IPS-20b (cell line): ENCODE results near the gene ZBTB4.

Experiments used
- H3K27ac ChIP-seq: one replicate; pipeline ENCODE4 v1.5.1; 2013; ENCODE audit warnings: low read length
- H3K27me3 ChIP-seq: 2 replicates; pipeline ENCODE4 v1.6.1; 2013; ENCODE audit warnings: mild to moderate bottlenecking, low read length, inconsistent platforms; ENCODE audit not compliant: insufficient read depth
- H3K36me3 ChIP-seq: 2 replicates; pipeline ENCODE4 v1.6.1; 2013; ENCODE audit warnings: low read depth, mild to moderate bottlenecking, inconsistent platforms, low read length, moderate library complexity; ENCODE audit not compliant: insufficient read depth
- H3K4me1 ChIP-seq: 2 replicates; pipeline ENCODE4 v1.6.1; 2013; ENCODE audit warnings: mild to moderate bottlenecking, control low read depth, inconsistent platforms, low read length, moderate library complexity; ENCODE audit not compliant: insufficient read depth
- H3K4me3 ChIP-seq: 2 replicates; pipeline ENCODE4 v1.5.1; 2013; ENCODE audit warnings: mild to moderate bottlenecking, low read length, inconsistent platforms
- H3K9ac ChIP-seq: 2 replicates; pipeline ENCODE4 v1.6.1; 2013; ENCODE audit warnings: low read depth, mild to moderate bottlenecking, inconsistent platforms, low read length, moderate library complexity
- H3K9me3 ChIP-seq: 2 replicates; pipeline ENCODE4 v1.6.1; 2013; ENCODE audit warnings: mild to moderate bottlenecking, low read depth, low read length, inconsistent platforms; ENCODE audit not compliant: insufficient read depth

The ZBTB4 gene

DNA sequence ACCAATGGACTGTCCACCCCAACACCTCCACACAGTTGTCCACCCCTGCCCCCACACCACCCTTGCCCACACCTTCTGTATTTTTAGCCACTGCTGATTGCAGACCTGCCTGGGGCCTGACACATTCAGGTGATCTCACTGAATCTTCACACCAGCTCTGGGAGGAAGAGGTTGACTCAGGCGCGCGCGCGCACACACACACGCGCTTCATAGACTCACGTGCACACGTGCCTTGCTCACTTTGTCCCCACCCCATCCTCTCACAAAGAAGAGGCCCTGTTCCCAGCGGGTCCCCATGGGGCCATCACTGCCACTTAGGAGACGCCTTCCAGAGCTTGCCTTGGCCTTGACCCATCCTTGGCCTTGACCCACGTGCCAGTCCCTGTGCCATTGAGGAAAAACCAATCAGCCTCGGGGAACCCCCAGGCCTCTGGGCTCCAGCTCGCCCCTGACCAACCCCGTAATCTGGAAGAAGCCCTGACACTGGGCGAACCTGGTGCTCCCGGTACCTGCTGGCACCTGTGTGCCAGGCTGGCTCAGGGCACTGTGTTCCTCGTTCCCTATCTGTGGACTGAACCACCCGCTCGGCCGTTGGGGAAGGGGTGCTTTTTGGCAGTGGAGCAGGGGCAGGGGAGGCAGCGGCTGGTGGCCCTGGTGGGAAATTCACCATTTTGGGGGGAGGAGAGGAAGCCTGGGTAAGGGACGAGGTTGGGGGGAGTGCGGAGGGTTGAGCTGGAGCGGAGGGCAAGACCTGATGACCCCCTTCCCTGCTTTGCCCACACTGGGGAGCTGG is 68.6 kb downstream of the ZBTB4 start:
- peaks cover 41% of the 10 kb centered on the region for H3K36me3 ChIP-seq
- peaks cover 3% of the 10 kb centered on the region; the same call in 1 of the 2 replicates for H3K4me1 ChIP-seq
- H3K27me3 ChIP-seq: no peaks in the 10 kb centered on the region
- no peak overlapping the region for H3K4me3 ChIP-seq
- H3K9me3 ChIP-seq: no peaks in the 10 kb centered on the region
- H3K9ac ChIP-seq: no peak overlapping the region
- H3K27ac ChIP-seq: no peak overlapping the region

GRCh38 chr17:7409716-7410115 is 69.7 kb downstream of the ZBTB4 start:
- no peak overlapping the region for H3K9ac ChIP-seq
- no peaks in the 10 kb centered on the region for H3K27me3 ChIP-seq
- no peaks in the 10 kb centered on the region for H3K9me3 ChIP-seq
- H3K36me3 ChIP-seq: peaks cover 30% of the 10 kb centered on the region
- no peak overlapping the region for H3K27ac ChIP-seq
- H3K4me3 ChIP-seq: no peak overlapping the region
- H3K4me1 ChIP-seq: peaks cover 3% of the 10 kb centered on the region; the same call in 1 of the 2 replicates
